Activated CD4-positive, alpha-beta T cell treated with anti-CD3 and anti-CD28 coated beads for 48 hours (primary cell): ENCODE results near the gene DPF3.
"Not testable (repeated sequence)": the region's sequence is repeated elsewhere in the genome, so short reads cannot be mapped to it uniquely, and the experiment has no call there.

ENCODE experiments used
- DNase-seq: peaks from one replicate; pipeline ENCODE4 v3.0.0-alpha.2; 2020

The DPF3 gene

DNA sequence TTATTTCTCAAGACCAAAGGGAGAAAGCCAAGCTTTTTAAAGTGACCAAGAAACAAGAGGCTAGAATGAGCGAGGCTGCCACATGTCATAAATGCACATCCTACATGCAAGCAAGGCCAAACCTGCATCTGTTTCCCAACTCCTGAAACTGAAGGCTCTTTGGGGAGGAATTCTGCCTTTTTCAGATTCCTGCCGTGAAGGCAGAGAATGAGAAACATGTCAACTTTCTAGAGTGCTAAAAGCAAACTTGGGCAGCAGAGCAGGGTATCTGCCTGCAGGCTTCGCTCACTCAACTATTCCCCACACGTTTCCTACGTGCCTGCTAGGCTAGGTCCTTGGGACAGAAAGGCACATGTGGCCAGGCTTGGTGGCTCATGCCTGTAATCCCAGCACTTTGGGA, 15.2 kb downstream of the DPF3 start:
- DNase-seq = no peak

DNA sequence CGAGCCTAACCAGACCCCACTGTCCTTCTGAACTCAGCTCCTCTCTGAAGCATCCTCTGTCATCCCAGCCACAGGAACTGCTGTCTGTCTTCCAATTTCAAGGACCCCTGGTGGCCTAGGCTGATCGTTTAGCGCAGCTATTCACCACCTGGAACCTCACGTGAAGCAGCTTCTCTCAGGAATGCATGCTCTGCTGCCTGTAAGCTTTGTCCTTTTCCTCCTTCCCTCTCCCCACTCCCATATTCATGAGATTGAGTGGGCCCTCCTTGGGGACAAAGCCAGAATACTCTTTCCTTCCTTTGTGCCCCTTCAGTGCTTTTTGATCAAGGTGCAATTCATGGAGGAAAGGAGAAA, 17.2 kb downstream of the DPF3 start:
- DNase-seq = no peak

DNA sequence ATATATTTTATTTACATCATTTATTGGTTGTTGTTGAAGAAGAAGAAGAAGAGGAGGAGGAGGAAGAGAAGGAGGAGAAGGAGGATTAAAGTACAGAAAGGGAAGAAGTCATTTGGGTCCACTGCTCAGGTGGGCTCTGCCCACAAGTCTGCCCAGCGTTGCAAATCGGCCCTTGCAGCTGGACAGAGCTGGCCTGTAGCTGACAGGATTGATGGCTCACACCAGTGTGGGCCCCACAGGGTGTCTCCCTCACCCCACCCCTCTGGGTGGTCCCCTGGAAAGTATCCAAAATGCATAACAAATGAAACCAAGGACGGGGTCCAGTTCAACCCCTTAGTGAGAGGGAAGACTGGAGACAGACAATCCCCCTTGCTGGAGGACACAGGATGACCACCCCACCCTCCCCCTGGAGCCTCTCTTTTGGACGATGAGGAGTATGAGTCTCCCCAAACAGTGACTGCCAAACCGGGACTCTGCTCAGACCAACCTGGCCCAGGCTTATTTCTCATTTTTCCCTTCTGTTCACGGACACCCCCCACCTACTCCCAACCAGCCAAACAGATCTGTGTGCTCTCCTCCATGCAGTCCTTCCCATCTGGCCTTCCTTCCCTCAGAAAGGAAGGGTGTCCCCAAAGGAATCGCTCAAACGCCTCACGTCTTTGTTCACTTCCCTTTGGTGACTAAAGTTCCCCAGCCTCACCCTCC, 17.7 kb downstream of the DPF3 start:
- DNase-seq = no peak

DNA sequence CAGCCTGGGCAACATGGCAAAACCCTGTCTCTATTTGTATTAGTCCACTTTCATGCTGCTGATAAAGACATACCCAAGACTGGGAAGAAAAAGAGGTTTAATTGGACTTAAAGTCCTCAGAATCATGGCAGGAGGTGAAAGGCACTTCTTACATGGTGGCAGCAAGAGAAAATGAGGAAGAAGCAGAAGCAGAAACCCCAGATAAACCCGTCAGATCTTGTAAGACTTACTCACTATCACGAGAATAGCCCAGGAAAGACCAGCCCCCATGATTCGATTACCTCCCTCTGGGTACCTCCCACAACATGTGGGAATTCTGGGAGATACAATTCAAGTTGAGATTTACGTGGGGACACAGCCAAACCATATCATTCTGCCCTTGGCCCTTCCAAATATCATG, 23.0 kb downstream of the DPF3 start:
- not testable (repeated sequence) for DNase-seq

DNA sequence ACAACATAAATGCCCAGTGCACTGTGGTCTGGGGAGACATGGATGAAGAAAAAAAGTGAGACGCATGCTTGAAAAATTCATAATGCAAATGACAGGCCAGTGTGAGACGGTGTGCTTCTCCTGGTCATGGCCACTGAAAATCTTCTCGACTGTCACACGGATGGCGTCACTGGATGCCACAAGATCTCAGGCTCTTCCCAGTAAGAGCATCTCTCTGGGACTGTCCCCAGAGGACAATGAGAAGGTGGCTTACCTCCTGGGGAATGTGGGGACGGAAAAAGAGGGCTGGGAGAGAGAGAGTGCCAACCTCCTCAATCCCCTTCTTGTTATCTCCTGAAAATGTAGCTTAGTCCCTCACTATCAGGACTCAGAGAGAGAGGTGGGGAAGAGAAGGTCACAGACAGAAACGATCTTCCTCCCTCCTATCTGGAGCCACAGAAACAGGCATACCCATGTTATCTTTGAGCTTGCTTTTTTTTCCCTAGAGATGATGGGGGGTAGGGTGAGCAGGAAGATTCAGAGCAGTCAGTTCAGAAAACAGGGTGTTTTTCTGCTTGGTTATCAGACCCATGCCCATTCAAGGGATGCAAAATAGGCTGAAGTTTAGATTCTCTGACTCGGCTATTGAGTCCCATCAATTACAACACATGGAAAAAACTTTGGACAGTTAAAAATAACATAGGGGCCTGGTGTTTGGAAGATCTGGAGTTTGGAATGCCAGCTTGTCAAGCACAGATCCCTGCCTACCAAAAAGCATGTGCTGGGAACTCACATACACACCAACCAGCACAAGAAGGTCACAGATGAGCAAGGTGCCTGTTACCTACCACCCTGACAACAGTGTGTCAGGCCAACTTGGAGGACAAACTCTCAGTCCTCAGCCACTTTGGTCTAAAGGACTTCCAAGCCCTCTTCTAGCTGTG, 24.2 kb downstream of the DPF3 start:
- DNase-seq = no peak

DNA sequence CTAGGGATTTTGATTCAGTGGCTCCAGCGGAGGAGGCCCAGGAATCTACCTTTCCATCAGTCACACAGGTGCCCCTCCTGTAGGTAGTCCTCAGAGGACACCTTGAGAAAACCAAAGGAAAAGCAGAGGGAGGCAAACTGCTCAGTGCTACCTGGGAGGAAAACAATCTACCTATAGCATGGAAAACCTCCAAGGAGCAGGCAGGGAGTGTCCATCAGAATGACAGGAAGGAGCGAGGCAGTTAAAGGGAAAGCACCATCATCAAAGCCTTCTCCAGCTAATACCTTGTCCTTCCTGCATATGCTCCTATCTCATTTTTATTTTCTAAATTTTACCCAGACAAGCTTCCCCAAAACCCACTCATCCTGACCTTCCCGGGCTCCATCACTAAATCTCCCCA, 25.4 kb downstream of the DPF3 start:
- no peak for DNase-seq

DNA sequence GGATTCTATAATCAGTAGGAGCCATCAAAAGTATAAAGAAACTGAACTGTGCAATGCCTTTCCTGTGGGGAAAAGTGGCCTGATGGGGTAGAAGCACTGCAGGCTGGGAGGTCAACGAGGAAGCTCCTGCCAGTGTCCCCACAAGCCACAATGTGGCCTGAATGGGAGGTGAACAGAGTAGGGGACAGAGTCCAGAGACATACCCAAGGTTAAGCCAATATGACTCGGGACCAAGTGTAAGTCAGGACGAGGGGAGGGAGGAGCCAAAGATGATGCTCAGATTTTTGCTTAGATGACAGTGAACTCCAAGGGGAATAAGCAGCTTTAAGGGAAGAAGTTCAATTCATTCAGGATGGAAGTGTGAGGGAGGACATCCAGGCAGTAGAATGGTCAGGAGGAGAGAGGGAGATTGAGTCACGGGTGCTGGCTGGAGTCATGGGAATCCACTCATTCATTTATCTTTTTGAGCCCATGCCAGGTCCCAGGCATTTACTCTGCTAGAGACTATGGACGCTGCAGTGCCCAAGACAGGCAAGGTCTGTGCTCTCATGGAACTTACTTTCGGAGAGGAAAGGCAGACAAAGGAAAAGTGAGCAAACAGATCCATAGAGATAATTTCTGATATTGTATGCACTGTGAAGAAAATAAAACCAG, 29.1 kb downstream of the DPF3 start:
- DNase-seq = no peak

DNA sequence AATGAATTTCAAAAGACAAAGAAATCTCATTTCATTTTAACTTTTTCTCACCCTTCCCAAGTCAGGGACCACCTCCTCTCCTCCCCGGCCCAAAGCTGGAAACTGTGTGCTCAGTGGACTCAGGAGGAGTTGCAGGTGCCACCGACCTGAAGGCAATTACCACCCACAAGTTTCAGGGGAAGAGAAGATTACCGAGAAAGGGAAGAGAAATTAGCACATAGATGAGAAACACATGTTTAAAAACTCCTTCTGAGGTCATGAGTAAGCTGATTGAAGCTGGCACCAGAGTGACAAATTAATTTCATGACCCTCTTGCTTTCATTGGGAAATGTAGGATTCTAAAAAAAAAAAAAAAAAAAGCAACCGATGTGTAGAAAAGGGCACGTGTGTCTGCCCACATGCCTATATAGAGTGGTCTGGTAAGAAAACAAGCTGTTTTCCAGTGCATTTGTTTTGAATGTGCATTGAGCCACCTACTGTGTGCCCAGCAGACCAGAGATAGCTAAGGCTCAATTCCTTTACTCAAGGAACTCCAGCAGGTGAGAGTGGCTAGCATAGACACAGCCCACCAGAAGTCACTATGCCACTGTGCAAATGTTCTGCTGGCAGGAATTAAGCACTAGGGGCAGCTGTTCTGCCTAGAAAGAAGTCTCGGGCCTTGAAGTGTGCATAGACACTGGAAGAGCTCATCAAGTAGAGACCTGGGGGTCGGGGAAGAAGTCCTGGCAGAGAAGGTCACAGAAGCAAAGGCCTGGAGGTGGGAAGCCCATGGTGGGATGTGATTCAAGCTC, 30.5 kb downstream of the DPF3 start:
- DNase-seq = no peak

- no peak for DNase-seq
These were observed 37.2 kb downstream of the DPF3 start for GRCh38 chr14:72856530-72857266.

GRCh38 chr14:72855913-72856312, 38.0 kb downstream of the DPF3 start:
- DNase-seq = no peak

GRCh38 chr14:72852194-72852593, 41.7 kb downstream of the DPF3 start:
- no peak for DNase-seq

DNA sequence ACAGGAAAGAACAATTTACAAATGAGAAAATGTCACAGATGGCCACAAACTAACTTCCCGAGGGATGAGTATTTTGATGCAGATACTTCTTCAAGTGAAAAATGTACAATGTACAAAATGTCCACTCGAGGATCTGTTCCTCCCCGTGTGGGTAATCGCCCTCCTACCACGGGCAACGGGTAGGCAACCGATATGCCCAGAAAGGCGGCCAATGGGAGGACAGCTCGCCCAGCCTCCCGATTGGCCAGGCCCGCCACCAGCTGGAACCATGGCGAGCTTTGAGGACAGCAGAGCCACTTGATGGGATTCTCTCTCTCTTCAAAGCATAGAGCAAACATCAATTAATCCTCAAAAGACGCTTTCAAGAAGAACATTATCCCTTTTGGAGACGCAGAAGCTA, 42.3 kb downstream of the DPF3 start:
- no peak for DNase-seq

DNA sequence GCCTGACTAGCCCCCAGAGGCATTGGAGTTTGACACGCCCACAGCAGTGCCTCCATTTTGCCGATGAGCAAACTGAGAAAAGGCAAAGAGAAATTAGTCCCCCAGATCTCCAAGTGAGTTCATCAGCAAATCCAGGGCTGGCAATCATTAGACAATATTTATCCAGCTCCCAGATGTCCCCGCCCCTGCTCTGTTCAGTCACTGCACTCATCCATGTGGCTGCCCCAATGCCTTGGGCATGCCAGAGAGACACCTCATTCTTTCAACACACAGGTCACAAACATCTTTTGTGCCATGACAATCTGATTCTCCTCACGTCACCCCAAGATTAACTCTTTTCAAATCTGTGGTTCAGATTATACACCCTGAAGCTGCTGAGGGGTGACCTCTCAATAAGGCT, 43.5 kb downstream of the DPF3 start:
- no peak for DNase-seq

GRCh38 chr14:72849222-72849621, 44.7 kb downstream of the DPF3 start:
- DNase-seq = no peak

DNA sequence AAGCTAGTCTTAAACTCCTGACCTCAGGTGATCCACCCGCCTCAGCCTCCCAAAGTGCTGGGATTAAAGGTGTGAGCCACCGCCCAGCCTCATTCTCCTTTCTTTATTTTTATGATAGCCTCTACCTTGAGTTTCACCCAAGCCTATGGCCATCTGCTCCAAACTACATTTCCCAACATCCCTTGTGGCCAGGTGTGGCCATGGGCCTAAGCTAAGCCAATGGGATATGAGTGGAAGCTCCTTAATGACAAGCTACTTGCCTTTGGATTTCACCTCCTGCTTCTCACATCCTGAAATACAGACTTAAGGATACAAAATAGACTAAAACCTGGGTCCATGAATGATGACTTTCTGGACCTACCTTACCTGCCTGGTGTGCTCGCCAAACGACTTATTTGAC, 46.2 kb downstream of the DPF3 start:
- no peak for DNase-seq

DNA sequence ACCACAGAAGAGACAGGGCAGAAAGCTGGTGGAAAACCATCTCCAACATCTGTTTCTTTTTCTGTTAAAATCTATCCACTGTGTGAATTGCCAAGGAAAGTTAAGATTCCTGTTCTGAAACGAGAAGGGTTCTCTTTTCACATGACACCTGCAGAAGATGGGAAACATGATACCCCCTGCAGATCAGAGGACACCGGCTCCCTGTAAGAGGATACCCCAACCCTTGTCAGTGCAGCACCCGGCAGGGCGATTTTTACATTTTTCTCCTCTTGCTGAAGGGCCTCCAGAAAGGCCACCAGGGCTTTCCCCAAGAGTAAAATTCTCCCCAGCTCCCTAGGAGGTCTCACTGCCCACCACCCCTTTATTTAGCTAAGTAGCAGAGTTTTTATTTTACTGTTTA, 48.2 kb downstream of the DPF3 start:
- no peak for DNase-seq

- DNase-seq = no peak
These were observed 48.7 kb downstream of the DPF3 start for GRCh38 chr14:72845196-72845595.

DNA sequence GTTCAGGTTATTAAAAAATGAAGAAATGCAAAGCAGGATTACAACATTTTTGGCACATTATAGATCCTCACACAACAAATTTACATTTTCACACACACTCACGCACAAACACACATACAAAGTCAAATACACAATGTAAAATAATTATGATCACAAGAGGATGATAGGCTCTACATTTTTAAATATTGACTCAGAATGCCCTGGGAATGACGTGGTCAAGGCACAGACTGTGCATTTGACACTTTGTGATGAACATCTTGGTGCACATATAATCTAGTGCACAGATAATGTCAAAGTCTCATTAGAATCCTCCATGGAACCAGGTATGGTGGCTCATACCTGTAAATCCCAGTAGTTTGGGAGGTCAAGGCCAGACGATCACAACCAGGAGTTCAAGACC, 49.4 kb downstream of the DPF3 start:
- DNase-seq = no peak

GRCh38 chr14:72839753-72840607, 53.9 kb downstream of the DPF3 start:
- DNase-seq = no peak

DNA sequence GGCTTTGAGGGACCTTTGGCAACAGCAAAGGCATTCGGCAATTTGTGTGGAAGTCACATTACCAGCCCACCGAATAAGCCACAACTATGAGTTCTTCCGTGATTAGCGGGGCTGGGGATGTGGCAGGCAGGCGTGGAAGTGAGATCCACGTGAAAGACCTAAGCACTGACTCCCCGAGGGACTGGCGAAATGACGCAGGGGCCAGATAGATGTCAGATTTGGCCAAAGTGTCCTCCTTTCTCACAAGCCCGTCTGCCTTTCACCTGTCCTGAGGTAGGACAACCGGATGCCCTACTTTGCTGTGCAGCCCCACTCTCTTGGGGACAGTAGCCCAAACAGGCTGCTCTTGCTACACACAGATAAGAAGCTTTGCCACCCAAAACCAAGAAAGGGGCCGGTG, 54.5 kb downstream of the DPF3 start:
- no peak for DNase-seq

DNA sequence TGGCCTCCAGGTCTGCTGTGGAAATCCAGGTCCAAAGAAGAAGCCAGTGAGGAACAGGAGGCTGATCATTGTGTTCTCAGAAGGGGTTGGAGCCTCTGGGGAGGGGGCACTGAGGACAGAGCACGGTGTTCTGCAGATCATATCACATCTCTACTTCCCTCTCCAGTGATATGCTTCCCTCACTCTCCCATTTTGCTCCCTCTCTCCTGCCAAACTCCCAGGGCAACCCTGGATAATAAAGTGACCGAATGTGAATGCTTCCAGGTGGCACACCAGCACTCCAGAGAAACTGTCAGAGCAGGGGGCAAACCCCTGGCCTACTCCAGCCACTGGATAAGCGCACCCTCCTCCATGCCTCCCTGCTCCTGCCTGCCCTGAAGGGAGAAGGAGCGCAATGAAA, 57.8 kb downstream of the DPF3 start:
- no peak for DNase-seq
